OCI-LY1 (cell line): ENCODE results near the gene DES.

Experiments
- H2AFZ ChIP-seq: fragments of 200-600 bp; sonication (generic), shearing (Covaris generic); 2 replicates; pipeline ENCODE4 v1.6.0; 2014; ENCODE audit warnings: antibody characterized with exemption, mild to moderate bottlenecking, low read length
- H3F3A ChIP-seq: fragments of 200-600 bp; sonication (generic), shearing (Covaris generic); 2 replicates; pipeline ENCODE4 v1.6.0; 2014; ENCODE audit warnings: mild to moderate bottlenecking, antibody characterized with exemption, low read length, moderate library complexity; ENCODE audit not compliant: insufficient read depth
- H3K27ac ChIP-seq: fragments of 200-600 bp; sonication (generic); 2 replicates; pipeline ENCODE4 v1.5.1; 2014; ENCODE audit warnings: low read length, mixed run types, mild to moderate bottlenecking, low read depth; ENCODE audit not compliant: poor library complexity, severe bottlenecking
- H3K27me3 ChIP-seq: fragments of 200-600 bp; sonication (generic); 2 replicates; pipeline ENCODE4 v1.6.0; 2014; ENCODE audit warnings: antibody characterized with exemption, mild to moderate bottlenecking, low read length, moderate library complexity; ENCODE audit not compliant: insufficient read depth
- H3K36me3 ChIP-seq: fragments of 200-600 bp; sonication (generic); 2 replicates; pipeline ENCODE4 v1.6.1; 2014; ENCODE audit warnings: mild to moderate bottlenecking, antibody characterized with exemption, low read length, moderate library complexity, mixed read lengths; ENCODE audit not compliant: insufficient read depth
- H3K4me1 ChIP-seq: fragments of 200-600 bp; sonication (generic); 2 replicates; pipeline ENCODE4 v1.5.1; 2014; ENCODE audit warnings: mild to moderate bottlenecking, low read length, moderate library complexity; ENCODE audit not compliant: insufficient read depth, severe bottlenecking
- H3K4me2 ChIP-seq: fragments of 200-600 bp; sonication (generic), shearing (Covaris generic); 2 replicates; pipeline ENCODE4 v1.6.1; 2014; ENCODE audit warnings: low read length
- H3K4me3 ChIP-seq: fragments of 200-600 bp; sonication (generic); 2 replicates; pipeline ENCODE4 v1.5.1; 2014; ENCODE audit warnings: low read length, low read depth, mild to moderate bottlenecking, mixed read lengths; ENCODE audit not compliant: poor library complexity, severe bottlenecking
- H3K79me2 ChIP-seq: fragments of 200-600 bp; shearing (Covaris generic); 2 replicates; pipeline ENCODE4 v1.6.1; 2016; ENCODE audit warnings: mixed run types, low read length, mixed read lengths; ENCODE audit not compliant: insufficient read depth
- H3K9ac ChIP-seq: fragments of 200-600 bp; sonication (generic), shearing (Covaris generic); 2 replicates; pipeline ENCODE4 v1.6.1; 2014; ENCODE audit warnings: mild to moderate bottlenecking, low read length, mixed read lengths
- H3K9me2 ChIP-seq: fragments of 200-600 bp; sonication (generic), shearing (Covaris generic); 2 replicates; pipeline ENCODE4 v1.6.1; 2014; ENCODE audit warnings: low read depth, mild to moderate bottlenecking, low read length, mixed read lengths
- H3K9me3 ChIP-seq: fragments of 200-600 bp; shearing (Covaris generic); 2 replicates; pipeline ENCODE4 v1.6.1; 2014; ENCODE audit warnings: low read length, mixed read lengths
- H4K20me1 ChIP-seq: fragments of 200-600 bp; sonication (generic), shearing (Covaris generic); 2 replicates; pipeline ENCODE4 v1.6.0; 2016; ENCODE audit warnings: mild to moderate bottlenecking, low read length; ENCODE audit not compliant: insufficient read depth
- EZH2 ChIP-seq: fragments of 200-600 bp; sonication (generic), shearing (Covaris generic); IDR thresholded peaks from 2 replicates; pipeline ENCODE4 v1.8.0; 2017; ENCODE audit warnings: borderline replicate concordance, mixed run types, mild to moderate bottlenecking, antibody characterized with exemption, low read length, moderate library complexity, mixed read lengths
- TF ChIP-seq, protein P1 (sequence below): fragments of 200-600 bp; sonication (generic), shearing (Covaris generic); IDR thresholded peaks from 2 replicates; pipeline ENCODE4 v1.5.1; 2017; ENCODE audit warnings: mild to moderate bottlenecking, antibody characterized with exemption, low read length, moderate library complexity, mixed read lengths

DES gene

DNA sequence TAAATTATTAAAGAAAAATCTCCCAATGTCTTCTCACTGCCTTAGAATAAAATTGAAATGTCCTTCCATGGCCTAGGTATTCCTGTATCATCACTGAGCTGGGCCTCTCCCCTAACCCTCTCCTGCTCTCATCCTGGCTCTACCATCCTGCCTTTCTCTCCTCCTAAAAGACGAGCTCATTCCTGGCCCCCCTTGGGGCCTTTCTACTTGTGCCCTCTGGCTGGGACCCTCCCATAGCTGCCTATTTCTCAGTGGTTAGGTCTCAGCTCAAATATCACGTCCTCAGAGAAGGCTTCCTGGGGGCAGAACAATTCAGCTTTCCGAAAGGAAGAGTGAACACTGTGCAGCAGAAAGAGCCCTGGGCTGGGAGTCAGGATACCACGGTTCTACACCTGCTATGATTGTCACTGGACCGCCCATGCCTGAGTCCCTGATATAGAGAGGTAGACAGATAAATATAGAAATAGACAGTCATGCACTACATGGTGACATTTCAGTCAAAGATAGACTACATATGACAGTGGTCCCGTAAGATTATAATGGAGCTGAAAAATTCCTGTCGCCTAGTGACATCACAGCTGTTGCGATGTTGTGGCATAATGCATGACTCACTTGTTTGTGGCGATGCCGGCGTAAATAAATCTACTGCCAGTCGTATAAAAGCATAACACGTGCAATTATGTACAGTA is 39.9 kb upstream of the DES start:
- no peak overlapping the region for H3K27ac ChIP-seq
- H3K4me2 ChIP-seq, result no peak overlapping the region
- H3K79me2 ChIP-seq, result no peaks in the 10 kb centered on the region
- H3K4me3 ChIP-seq, result no peak overlapping the region
- no peaks in the 10 kb centered on the region for H3K4me1 ChIP-seq
- no peaks in the 10 kb centered on the region for H3K9me3 ChIP-seq
- no peaks in the 10 kb centered on the region for H3K27me3 ChIP-seq
- H3K9ac ChIP-seq, result no peak overlapping the region
- H2AFZ ChIP-seq, result no peak overlapping the region
- H3K9me2 ChIP-seq, result no peaks in the 10 kb centered on the region
- TF ChIP-seq, protein P1, sequence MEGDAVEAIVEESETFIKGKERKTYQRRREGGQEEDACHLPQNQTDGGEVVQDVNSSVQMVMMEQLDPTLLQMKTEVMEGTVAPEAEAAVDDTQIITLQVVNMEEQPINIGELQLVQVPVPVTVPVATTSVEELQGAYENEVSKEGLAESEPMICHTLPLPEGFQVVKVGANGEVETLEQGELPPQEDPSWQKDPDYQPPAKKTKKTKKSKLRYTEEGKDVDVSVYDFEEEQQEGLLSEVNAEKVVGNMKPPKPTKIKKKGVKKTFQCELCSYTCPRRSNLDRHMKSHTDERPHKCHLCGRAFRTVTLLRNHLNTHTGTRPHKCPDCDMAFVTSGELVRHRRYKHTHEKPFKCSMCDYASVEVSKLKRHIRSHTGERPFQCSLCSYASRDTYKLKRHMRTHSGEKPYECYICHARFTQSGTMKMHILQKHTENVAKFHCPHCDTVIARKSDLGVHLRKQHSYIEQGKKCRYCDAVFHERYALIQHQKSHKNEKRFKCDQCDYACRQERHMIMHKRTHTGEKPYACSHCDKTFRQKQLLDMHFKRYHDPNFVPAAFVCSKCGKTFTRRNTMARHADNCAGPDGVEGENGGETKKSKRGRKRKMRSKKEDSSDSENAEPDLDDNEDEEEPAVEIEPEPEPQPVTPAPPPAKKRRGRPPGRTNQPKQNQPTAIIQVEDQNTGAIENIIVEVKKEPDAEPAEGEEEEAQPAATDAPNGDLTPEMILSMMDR, result no peak
- TF ChIP-seq EZH2, result no peak
- H3F3A ChIP-seq, result no peaks in the 10 kb centered on the region
- peaks cover 23% of the 10 kb centered on the region for H3K36me3 ChIP-seq
- no peaks in the 10 kb centered on the region for H4K20me1 ChIP-seq

DNA sequence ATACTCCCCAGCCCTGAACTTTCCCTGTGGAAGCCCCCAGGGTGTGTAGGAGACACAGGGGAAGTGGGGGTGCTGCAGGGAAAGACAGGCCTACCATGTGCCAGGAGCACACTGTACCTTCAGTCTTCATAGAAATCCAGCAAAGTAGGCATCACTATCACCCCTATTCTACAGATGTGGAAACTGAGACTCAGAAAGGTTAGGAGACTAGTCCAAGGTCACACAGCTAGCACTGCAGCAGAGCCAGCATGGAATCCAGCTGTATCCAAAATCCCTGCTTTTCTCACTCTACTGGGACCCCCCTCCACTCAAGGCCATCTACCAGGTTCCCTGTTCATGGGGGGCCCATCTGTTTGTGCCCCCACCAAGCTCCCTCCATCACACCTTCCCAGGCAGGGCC is 37.3 kb upstream of the DES start:
- H3K9ac ChIP-seq, result no peak overlapping the region
- H3K36me3 ChIP-seq, result peaks cover 24% of the 10 kb centered on the region
- no peaks in the 10 kb centered on the region for H3K79me2 ChIP-seq
- H3K27me3 ChIP-seq, result no peaks in the 10 kb centered on the region
- H3K4me3 ChIP-seq, result no peak overlapping the region
- no peak overlapping the region for H2AFZ ChIP-seq
- TF ChIP-seq, protein P1, result no peak
- no peak for TF ChIP-seq EZH2
- no peaks in the 10 kb centered on the region for H3K4me1 ChIP-seq
- H4K20me1 ChIP-seq, result no peaks in the 10 kb centered on the region
- no peak overlapping the region for H3K27ac ChIP-seq
- H3K4me2 ChIP-seq, result no peak overlapping the region
- H3K9me2 ChIP-seq, result no peaks in the 10 kb centered on the region
- no peaks in the 10 kb centered on the region for H3K9me3 ChIP-seq
- H3F3A ChIP-seq, result no peaks in the 10 kb centered on the region

DNA sequence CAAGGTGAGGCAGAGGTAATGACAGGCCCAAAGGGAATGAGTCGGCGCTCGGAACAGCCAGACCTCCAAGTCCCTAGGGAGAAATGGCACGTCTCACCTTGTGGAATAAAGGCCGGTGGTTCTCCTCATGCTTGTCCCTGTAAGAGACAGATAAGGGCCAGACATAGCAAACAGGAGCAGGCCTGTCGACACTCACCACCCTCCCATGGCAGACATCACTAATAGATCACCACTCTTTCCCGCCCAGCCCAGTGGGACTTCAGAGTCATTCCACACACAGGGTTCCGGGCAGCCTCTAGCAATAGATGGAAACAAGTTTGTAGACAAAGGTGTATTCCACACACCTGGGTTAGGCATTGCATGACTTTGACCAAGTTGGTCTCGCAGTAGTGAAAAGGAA is 36.7 kb upstream of the DES start:
- Histone ChIP-seq H3K9ac (no peak overlapping the region), H3F3A (no peaks in the 10 kb centered on the region), H2AFZ (no peak overlapping the region), H3K4me1 (peaks cover under 1% of the 10 kb centered on the region), H3K27ac (no peak overlapping the region), H3K4me3 (no peak overlapping the region), H3K36me3 (peaks cover 29% of the 10 kb centered on the region), H4K20me1 (no peaks in the 10 kb centered on the region), H3K27me3 (no peaks in the 10 kb centered on the region), H3K9me2 (no peaks in the 10 kb centered on the region), H3K9me3 (no peaks in the 10 kb centered on the region), H3K79me2 (no peaks in the 10 kb centered on the region), H3K4me2 (no peak overlapping the region)
- TF ChIP-seq EZH2, result no peak
- TF ChIP-seq, protein P1, result no peak
